HG03521 (cell line): ENCODE results near the gene RAPGEF1.
"Not testable (repeated sequence)": the region's sequence is repeated elsewhere in the genome, so short reads cannot be mapped to it uniquely, and the experiment has no call there.

Experiments
- ATAC-seq: cut with Tn5 transposase; IDR thresholded peaks from one replicate; pipeline ENCODE4 v1.9.1; 2021; ENCODE audit warnings: mild to moderate bottlenecking, moderate library complexity; ENCODE audit not compliant: unreplicated experiment

Gene RAPGEF1

GRCh38 chr9:131709010-131709770, 30.7 kb downstream of the RAPGEF1 start:
- ATAC-seq, result not testable (repeated sequence)

GRCh38 chr9:131708226-131709002, 31.5 kb downstream of the RAPGEF1 start:
- ATAC-seq, result no peak

GRCh38 chr9:131707733-131708157, 32.1 kb downstream of the RAPGEF1 start:
- no peak for ATAC-seq

- ATAC-seq, result no peak
These were observed 32.8 kb downstream of the RAPGEF1 start for GRCh38 chr9:131707050-131707449.

GRCh38 chr9:131706608-131706970, 33.3 kb downstream of the RAPGEF1 start:
- ATAC-seq, result no peak

- no peak for ATAC-seq
These were observed 34.9 kb downstream of the RAPGEF1 start for GRCh38 chr9:131704988-131705387.

GRCh38 chr9:131704141-131704983, 35.5 kb downstream of the RAPGEF1 start:
- no peak for ATAC-seq

GRCh38 chr9:131703697-131704096, 36.2 kb downstream of the RAPGEF1 start:
- ATAC-seq, result no peak

- no peak for ATAC-seq
These were observed 37.0 kb downstream of the RAPGEF1 start for GRCh38 chr9:131702911-131703310.

- no peak for ATAC-seq
These were observed 38.0 kb downstream of the RAPGEF1 start for GRCh38 chr9:131701789-131702337.

GRCh38 chr9:131701436-131701781, 38.5 kb downstream of the RAPGEF1 start:
- ATAC-seq, result no peak

GRCh38 chr9:131700765-131701435, 39.0 kb downstream of the RAPGEF1 start:
- no peak for ATAC-seq

GRCh38 chr9:131700076-131700475, 39.8 kb downstream of the RAPGEF1 start:
- no peak for ATAC-seq

GRCh38 chr9:131698618-131698985, 41.3 kb downstream of the RAPGEF1 start:
- ATAC-seq, result no peak

- no peak for ATAC-seq
These were observed 41.8 kb downstream of the RAPGEF1 start for GRCh38 chr9:131697908-131698617.

- no peak for ATAC-seq
These were observed 42.8 kb downstream of the RAPGEF1 start for GRCh38 chr9:131697097-131697496.

- ATAC-seq, result no peak
These were observed 43.9 kb downstream of the RAPGEF1 start for GRCh38 chr9:131695836-131696460.

GRCh38 chr9:131695366-131695765, 44.5 kb downstream of the RAPGEF1 start:
- no peak for ATAC-seq
